Mucosa of stomach (tissue), 1 donor: ENCODE results near the gene MAD1L1.

Experiments
- H3K27me3 ChIP-seq: one replicate; pipeline ENCODE4 v1.7.0; 2013; ENCODE audit warnings: mild to moderate bottlenecking, low read length; ENCODE audit not compliant: control insufficient read depth, insufficient read depth
- H3K36me3 ChIP-seq: one replicate; pipeline ENCODE4 v1.7.0; 2013; ENCODE audit warnings: low read length; ENCODE audit not compliant: control insufficient read depth, insufficient read depth
- H3K4me1 ChIP-seq: one replicate; pipeline ENCODE4 v1.7.0; 2013; ENCODE audit warnings: mild to moderate bottlenecking, low read length; ENCODE audit not compliant: control insufficient read depth, insufficient read depth
- H3K4me3 ChIP-seq: one replicate; pipeline ENCODE4 v1.7.0; 2013; ENCODE audit warnings: low read length
- H3K9ac ChIP-seq: one replicate; pipeline ENCODE4 v1.7.0; 2013; ENCODE audit warnings: mild to moderate bottlenecking, low read length, moderate library complexity
- H3K9me3 ChIP-seq: one replicate; pipeline ENCODE4 v1.7.0; 2013; ENCODE audit warnings: mild to moderate bottlenecking, low read length, moderate library complexity; ENCODE audit not compliant: control insufficient read depth
- donor health status: Pancreatic carcinoma.

MAD1L1 gene

GRCh38 chr7:2079332-2080059 lies 153.2 kb downstream of the MAD1L1 start:
- Histone ChIP-seq H3K9ac (no peak overlapping the region), H3K4me3 (no peak overlapping the region), H3K4me1 (no peaks in the 10 kb centered on the region), H3K36me3 (no peaks in the 10 kb centered on the region), H3K9me3 (no peaks in the 10 kb centered on the region), H3K27me3 (no peaks in the 10 kb centered on the region)

- Histone ChIP-seq H3K4me3 (no peak overlapping the region), H3K9ac (no peak overlapping the region), H3K27me3 (no peaks in the 10 kb centered on the region), H3K4me1 (no peaks in the 10 kb centered on the region), H3K36me3 (no peaks in the 10 kb centered on the region), H3K9me3 (no peaks in the 10 kb centered on the region)
Observed at GRCh38 chr7:2078899-2079298, 153.8 kb downstream of the MAD1L1 start.

- H3K9ac ChIP-seq = no peak overlapping the region
- no peaks in the 10 kb centered on the region for H3K36me3 ChIP-seq
- H3K4me3 ChIP-seq = no peak overlapping the region
- no peaks in the 10 kb centered on the region for H3K9me3 ChIP-seq
- H3K27me3 ChIP-seq = no peaks in the 10 kb centered on the region
- no peaks in the 10 kb centered on the region for H3K4me1 ChIP-seq
Observed at GRCh38 chr7:2076649-2077064, 156.1 kb downstream of the MAD1L1 start.

GRCh38 chr7:2075811-2076210 lies 156.9 kb downstream of the MAD1L1 start:
- H3K4me1 ChIP-seq = no peaks in the 10 kb centered on the region
- H3K9me3 ChIP-seq = no peaks in the 10 kb centered on the region
- H3K4me3 ChIP-seq = no peak overlapping the region

GRCh38 chr7:2074691-2075090 lies 158.1 kb downstream of the MAD1L1 start:
- Histone ChIP-seq H3K27me3 (no peaks in the 10 kb centered on the region), H3K9ac (no peak overlapping the region), H3K9me3 (no peaks in the 10 kb centered on the region), H3K4me1 (no peaks in the 10 kb centered on the region), H3K36me3 (no peaks in the 10 kb centered on the region), H3K4me3 (no peak overlapping the region)

More at GRCh38 chr7:2075811-2076210, 156.9 kb downstream of the MAD1L1 start:
- Histone ChIP-seq H3K9ac (no peak overlapping the region), H3K27me3 (no peaks in the 10 kb centered on the region), H3K36me3 (no peaks in the 10 kb centered on the region)

- no peaks in the 10 kb centered on the region for H3K4me1 ChIP-seq
- H3K9ac ChIP-seq = no peak overlapping the region
- no peaks in the 10 kb centered on the region for H3K9me3 ChIP-seq
- H3K36me3 ChIP-seq = no peaks in the 10 kb centered on the region
- H3K27me3 ChIP-seq = no peaks in the 10 kb centered on the region
- H3K4me3 ChIP-seq = no peak overlapping the region
Observed at GRCh38 chr7:2072798-2073197, 159.9 kb downstream of the MAD1L1 start.

GRCh38 chr7:2072042-2072441 lies 160.7 kb downstream of the MAD1L1 start:
- Histone ChIP-seq H3K36me3 (no peaks in the 10 kb centered on the region), H3K9me3 (no peaks in the 10 kb centered on the region), H3K9ac (no peak overlapping the region), H3K4me1 (no peaks in the 10 kb centered on the region), H3K4me3 (no peak overlapping the region), H3K27me3 (no peaks in the 10 kb centered on the region)

GRCh38 chr7:2071133-2071832 lies 161.5 kb downstream of the MAD1L1 start:
- Histone ChIP-seq H3K27me3 (no peaks in the 10 kb centered on the region), H3K9me3 (no peaks in the 10 kb centered on the region), H3K4me1 (no peaks in the 10 kb centered on the region), H3K36me3 (no peaks in the 10 kb centered on the region), H3K9ac (no peak overlapping the region), H3K4me3 (no peak overlapping the region)

GRCh38 chr7:2070151-2070763 lies 162.5 kb downstream of the MAD1L1 start:
- Histone ChIP-seq H3K36me3 (no peaks in the 10 kb centered on the region), H3K9ac (no peak overlapping the region), H3K9me3 (no peaks in the 10 kb centered on the region), H3K27me3 (no peaks in the 10 kb centered on the region), H3K4me1 (no peaks in the 10 kb centered on the region), H3K4me3 (no peak overlapping the region)

- H3K36me3 ChIP-seq = no peaks in the 10 kb centered on the region
Observed at GRCh38 chr7:2069472-2069860, 163.3 kb downstream of the MAD1L1 start.

GRCh38 chr7:2068693-2069471 lies 163.9 kb downstream of the MAD1L1 start:
- Histone ChIP-seq H3K4me1 (peaks cover 7% of the 10 kb centered on the region), H3K27me3 (no peaks in the 10 kb centered on the region), H3K9me3 (no peaks in the 10 kb centered on the region), H3K4me3 (no peak overlapping the region), H3K9ac (no peak overlapping the region), H3K36me3 (no peaks in the 10 kb centered on the region)

More at GRCh38 chr7:2069472-2069860, 163.3 kb downstream of the MAD1L1 start:
- Histone ChIP-seq H3K9ac (no peak overlapping the region), H3K27me3 (no peaks in the 10 kb centered on the region), H3K9me3 (no peaks in the 10 kb centered on the region), H3K4me1 (peaks cover 1% of the 10 kb centered on the region), H3K4me3 (no peak overlapping the region)
